Lower leg skin (tissue), 4 donors: ENCODE results near the gene EXOSC7. TPM values are rescaled to one million over a fixed set of nuclear protein-coding genes. Genes with fewer than 3 reads are reported as not detected.
"Not testable (repeated sequence)": the region's sequence is repeated elsewhere in the genome, so short reads cannot be mapped to it uniquely, and the experiment has no call there.

ENCODE experiments used
- DNase-seq, 2 donors: peaks; one replicate each; pipeline ENCODE4 v3.0.0-alpha.2; 2019; ENCODE audit warnings: low spot score in 2 of 2
- H3K4me3 ChIP-seq: fragments of 200-600 bp; sonication (generic); 2 replicates; pipeline ENCODE4 v1.5.1; 2017; ENCODE audit warnings: mild to moderate bottlenecking, low read depth; ENCODE audit not compliant: poor library complexity, severe bottlenecking
- CTCF ChIP-seq, 3 donors: fragments of 450-650 bp; IDR thresholded peaks; one replicate each; pipeline ENCODE4 v1.5.1; 2016; ENCODE audit warnings: antibody characterized with exemption in 3 of 3, mild to moderate bottlenecking in 3 of 3, moderate library complexity in 2 of 3
- POLR2A ChIP-seq, 2 donors: fragments of 450-650 bp; IDR thresholded peaks; one replicate each; pipeline ENCODE4 v1.6.1; 2016 to 2017; ENCODE audit warnings: antibody characterized with exemption in 2 of 2, mild to moderate bottlenecking in 1 of 2, moderate library complexity in 1 of 2
- WGBS, 2 donors: methylation state at CpG; one replicate each; pipeline ENCODE4 v1.1.5; 2018; 5-methylcytosine and 5-hydroxymethylcytosine counted together
- intact Hi-C: fragments of 100-400 bp; cut with DNase I; formaldehyde crosslinking; loops from one replicate; pipeline ENCODE4 v1.15.0; 2023; ENCODE audit warnings: low total_unique reads
- total RNA-seq, 4 donors: library from RNA; depleted of rRNA; stranded (reverse); fragments of >200 nt; gene quantifications; one replicate each; pipeline ENCODE4 v1.1.0, GENCODE V29; 2016

EXOSC7 gene
- total RNA-seq, 4 donors from 2014 or later = 77.4 to 178 (median 133) TPM

GRCh38 chr3:44984335-44984734, 8.3 kb downstream of the EXOSC7 start:
- intact Hi-C loops = no loop called here
- 89 to 91% methylated on average over 2 of the region's 2 CpGs for WGBS, 2 donors

DNA sequence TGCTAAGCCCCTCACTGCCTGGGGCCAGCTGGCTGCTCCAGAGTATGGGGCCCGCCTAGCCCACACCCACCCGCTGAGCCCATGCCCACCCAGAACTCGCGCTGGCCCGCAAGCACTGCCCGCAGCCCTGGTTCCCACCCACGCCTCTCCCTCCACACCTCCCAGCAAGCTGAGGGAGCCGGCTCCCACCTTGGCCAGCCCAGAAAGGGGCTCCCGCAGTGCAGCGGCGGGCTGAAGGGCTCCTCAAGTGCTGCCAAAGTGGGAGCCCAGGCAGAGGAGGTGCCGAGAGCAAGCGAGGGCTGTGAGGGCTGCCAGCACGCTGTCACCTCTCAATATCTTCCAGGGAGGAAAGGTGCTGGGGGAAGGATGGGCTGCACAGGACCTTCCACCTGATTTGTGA, 10.3 kb downstream of the EXOSC7 start:
- 81 to 88% methylated on average over 7 to 14 of the region's 14 CpGs for WGBS, 2 donors
- DNase-seq = peak in 1 of 2 donors; percentile 76
- intact Hi-C loops, H3K4me3 ChIP-seq: not testable (repeated sequence)

More at GRCh38 chr3:44984335-44984734, 8.3 kb downstream of the EXOSC7 start:
- DNase-seq = no peak
- H3K4me3 ChIP-seq = no peak overlapping the region
- TF ChIP-seq CTCF (IDR thresholded peaks at IDR 0.05) (no peak), POLR2A (IDR thresholded peaks at IDR 0.05) (no peak)

GRCh38 chr3:44987332-44987731, 11.3 kb downstream of the EXOSC7 start:
- TF ChIP-seq CTCF (IDR thresholded peaks at IDR 0.05) (no peak), POLR2A (IDR thresholded peaks at IDR 0.05) (no peak)
- peak in 1 of 2 donors; percentile 13 for DNase-seq
- 63 to 67% methylated on average over 6 of the region's 6 CpGs for WGBS, 2 donors
- H3K4me3 ChIP-seq = no peak overlapping the region
- intact Hi-C loops = no loop called here

- H3K4me3 ChIP-seq = no peak overlapping the region
- DNase-seq = peak in 1 of 2 donors; percentile 63
- no peak for TF ChIP-seq CTCF (IDR thresholded peaks at IDR 0.05)
- TF ChIP-seq POLR2A (IDR thresholded peaks at IDR 0.05) = no peak
- intact Hi-C loops = no loop called here
- WGBS, 2 donors = 95 to 98% methylated on average over 2 of the region's 2 CpGs
These were observed 12.0 kb downstream of the EXOSC7 start for GRCh38 chr3:44988073-44988472.

DNA sequence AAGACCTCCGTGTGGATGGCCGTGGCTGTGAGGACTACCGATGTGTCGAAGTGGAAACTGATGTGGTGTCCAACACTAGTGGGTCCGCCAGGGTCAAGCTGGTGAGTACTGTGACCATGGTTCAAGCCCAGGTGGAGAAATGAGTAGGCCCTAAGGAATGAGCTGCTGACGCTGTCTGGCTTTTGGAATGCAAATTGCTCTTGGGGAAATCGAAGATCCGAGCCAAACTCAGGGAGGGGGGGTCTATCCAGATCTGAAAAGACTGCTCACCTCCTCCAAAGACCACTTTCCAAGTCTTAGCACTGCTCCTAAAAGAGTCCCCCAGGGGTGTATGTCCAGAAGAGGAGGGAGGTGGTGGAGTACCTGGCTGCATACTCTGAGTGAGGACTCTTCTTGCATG, 13.1 kb downstream of the EXOSC7 start:
- TF ChIP-seq CTCF (IDR thresholded peaks at IDR 0.05) (no peak), POLR2A (IDR thresholded peaks at IDR 0.05) (no peak)
- DNase-seq = peak in 1 of 2 donors; percentile 76
- no peak overlapping the region for H3K4me3 ChIP-seq
- intact Hi-C loops = no loop called here
- 84 to 90% methylated on average over 8 of the region's 8 CpGs for WGBS, 2 donors

- TF ChIP-seq CTCF (IDR thresholded peaks at IDR 0.05) (no peak), POLR2A (IDR thresholded peaks at IDR 0.05) (no peak)
- DNase-seq = peak in 1 of 2 donors; percentile 74
- 73 to 89% methylated on average over 1 of the region's 1 CpG for WGBS, 2 donors
- intact Hi-C loops = no loop called here
- H3K4me3 ChIP-seq = no peak overlapping the region
These were observed 13.8 kb downstream of the EXOSC7 start for GRCh38 chr3:44989636-44990373.
